Activated CD4-positive, alpha-beta T cell treated with anti-CD3 and anti-CD28 coated beads, Interleukin-2, amount 10 ng/mL, durations not matched to agents 24 days and 14 days (primary cell): Measurements from ENCODE around the gene LIMD2. TPM values are rescaled to one million over a fixed set of nuclear protein-coding genes. Genes with fewer than 3 reads are reported as not detected.

Source experiments
- DNase-seq: peaks from one replicate; pipeline ENCODE4 v3.0.0; 2022
- H3K27ac Mint-ChIP-seq: one replicate; pipeline ENCODE4 v1.8.0; 2022; ENCODE audit warnings: mild to moderate bottlenecking, mixed read lengths
- H3K27me3 Mint-ChIP-seq: one replicate; pipeline ENCODE4 v1.8.0; 2022; ENCODE audit warnings: mixed read lengths
- H3K36me3 Mint-ChIP-seq: one replicate; pipeline ENCODE4 v1.8.0; 2022; ENCODE audit warnings: low read depth, mild to moderate bottlenecking, mixed read lengths
- H3K4me1 Mint-ChIP-seq: one replicate; pipeline ENCODE4 v1.8.0; 2021; ENCODE audit warnings: mixed read lengths
- H3K4me3 Mint-ChIP-seq: one replicate; pipeline ENCODE4 v1.8.0; 2022; ENCODE audit warnings: mild to moderate bottlenecking, moderate library complexity, mixed read lengths
- H3K9me3 Mint-ChIP-seq: one replicate; pipeline ENCODE4 v1.8.0; 2021; ENCODE audit warnings: mixed read lengths
- intact Hi-C: fragments of 100-400 bp; cut with micrococcal nuclease; formaldehyde crosslinking; loops from one replicate; pipeline ENCODE4 v1.15.1; 2023
- total RNA-seq: library from RNA; stranded (reverse); gene quantifications from 2 replicates; pipeline ENCODE4 v1.2.3, GENCODE V29; 2022

The LIMD2 gene
- total RNA-seq, 1 donor from 2014 or later = 202 TPM

- peaks cover 4% of the 10 kb centered on the region for H3K4me1 Mint-ChIP-seq
These were observed 47.8 kb downstream of the LIMD2 start for GRCh38 chr17:63652106-63652505.

GRCh38 chr17:63649813-63650212, 50.1 kb downstream of the LIMD2 start:
- no peak for DNase-seq
- H3K27ac Mint-ChIP-seq = no peak overlapping the region
- H3K4me3 Mint-ChIP-seq = no peak overlapping the region
- intact Hi-C loops = no loop called here
- no peaks in the 10 kb centered on the region for H3K27me3 Mint-ChIP-seq
- H3K9me3 Mint-ChIP-seq = no peaks in the 10 kb centered on the region
- peaks cover 7% of the 10 kb centered on the region for H3K4me1 Mint-ChIP-seq
- H3K36me3 Mint-ChIP-seq = peaks cover 43% of the 10 kb centered on the region

More at GRCh38 chr17:63652106-63652505, 47.8 kb downstream of the LIMD2 start:
- H3K9me3 Mint-ChIP-seq = no peaks in the 10 kb centered on the region
- DNase-seq = no peak
- intact Hi-C loops = no loop called here
- H3K27me3 Mint-ChIP-seq = no peaks in the 10 kb centered on the region
- H3K27ac Mint-ChIP-seq = no peak overlapping the region
- H3K4me3 Mint-ChIP-seq = no peak overlapping the region
- H3K36me3 Mint-ChIP-seq = peaks cover 33% of the 10 kb centered on the region

DNA sequence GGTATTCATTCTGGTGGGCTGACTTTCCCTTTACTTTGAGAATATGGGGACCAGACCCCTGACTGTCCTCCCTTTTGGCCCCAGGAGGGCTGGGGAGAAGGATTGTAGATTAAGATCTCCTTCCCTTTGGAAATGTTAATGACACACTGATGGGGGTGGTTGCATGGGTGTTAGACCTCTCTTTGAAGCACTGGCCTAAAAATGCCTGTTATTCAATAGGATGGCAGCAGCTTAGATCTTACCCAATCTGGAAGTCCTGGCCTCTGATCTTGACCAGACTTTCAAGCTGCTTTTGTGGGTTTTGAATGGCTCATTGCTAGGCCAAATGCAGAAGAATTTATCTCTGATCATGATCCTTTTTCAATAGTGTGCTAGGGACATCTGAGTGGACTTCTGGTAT, 52.0 kb downstream of the LIMD2 start:
- intact Hi-C loops = no loop called here

DNA sequence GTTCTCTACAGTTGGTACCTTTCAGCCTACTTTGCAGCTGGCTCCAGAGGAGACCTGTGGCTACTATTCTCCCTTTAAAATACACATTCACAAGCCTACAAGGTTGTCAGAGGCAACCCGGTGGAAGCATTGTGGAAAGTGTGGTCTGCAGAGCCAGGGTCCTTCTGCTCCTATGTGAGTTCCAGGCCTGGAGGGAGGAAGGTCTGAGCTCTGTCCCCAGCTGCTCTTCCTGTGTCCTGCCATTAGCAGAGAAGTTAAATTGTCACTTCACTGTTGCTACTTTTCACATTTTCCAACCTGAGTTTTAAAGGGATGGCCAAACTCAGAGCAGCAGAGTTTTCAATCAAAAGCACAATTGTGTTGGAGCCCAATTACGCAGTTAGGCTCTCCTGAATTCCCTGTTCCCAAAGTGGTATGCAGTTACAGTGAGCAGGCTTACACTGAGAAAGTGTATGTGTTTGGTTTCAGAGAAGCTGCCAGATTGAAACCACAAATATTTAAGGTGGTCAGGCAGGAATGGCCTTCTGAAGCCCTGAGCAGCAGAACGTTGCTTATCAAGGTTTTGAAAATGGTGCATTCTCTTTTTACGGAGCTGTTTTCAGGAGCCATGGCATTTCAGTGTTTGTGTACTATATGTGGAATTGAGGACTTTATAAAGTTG, 52.7 kb downstream of the LIMD2 start:
- no peak overlapping the region for H3K27ac Mint-ChIP-seq
- no peaks in the 10 kb centered on the region for H3K9me3 Mint-ChIP-seq
- H3K4me1 Mint-ChIP-seq = peaks cover 7% of the 10 kb centered on the region
- H3K36me3 Mint-ChIP-seq = peaks cover 35% of the 10 kb centered on the region
- no peak for DNase-seq
- H3K27me3 Mint-ChIP-seq = no peaks in the 10 kb centered on the region
- H3K4me3 Mint-ChIP-seq = no peak overlapping the region
- intact Hi-C loops = no loop called here

More for the DNA sequence above, 52.0 kb downstream of the LIMD2 start:
- no peak for DNase-seq
- Mint-ChIP-seq H3K9me3 (no peaks in the 10 kb centered on the region), H3K27me3 (no peaks in the 10 kb centered on the region), H3K27ac (no peak overlapping the region), H3K36me3 (peaks cover 37% of the 10 kb centered on the region), H3K4me3 (no peak overlapping the region), H3K4me1 (peaks cover 7% of the 10 kb centered on the region)

GRCh38 chr17:63646488-63646806, 53.5 kb downstream of the LIMD2 start:
- no peak overlapping the region for H3K27ac Mint-ChIP-seq
- no peak overlapping the region for H3K4me3 Mint-ChIP-seq
- intact Hi-C loops = no loop called here
- peaks cover 32% of the 10 kb centered on the region for H3K36me3 Mint-ChIP-seq
- no peaks in the 10 kb centered on the region for H3K27me3 Mint-ChIP-seq
- H3K4me1 Mint-ChIP-seq = peaks cover 7% of the 10 kb centered on the region
- no peaks in the 10 kb centered on the region for H3K9me3 Mint-ChIP-seq
- no peak for DNase-seq

Other genes starting within 250 kb of the LIMD2 start
- 0.26 TPM in 1 of 2 replicates, not detected in the other for gene ACE, start 223.1 kb downstream of the LIMD2 start, total RNA-seq
- gene KCNH6, start 176.8 kb downstream of the LIMD2 start, total RNA-seq = not detected in 2 replicates
- 113 and 115 TPM in 2 replicates for gene DCAF7, start 149.6 kb downstream of the LIMD2 start, total RNA-seq
- gene TACO1, start 99.2 kb downstream of the LIMD2 start, total RNA-seq = 27.4 and 27.9 TPM in 2 replicates
- 26.2 and 26.7 TPM in 2 replicates for gene MAP3K3, start 77.7 kb downstream of the LIMD2 start, total RNA-seq
- gene STRADA, start 41.7 kb upstream of the LIMD2 start, total RNA-seq = 50.4 and 54.6 TPM in 2 replicates
- 81.8 and 82.9 TPM in 2 replicates for gene CCDC47, start 73.5 kb upstream of the LIMD2 start, total RNA-seq
- gene DDX42, start 74.0 kb upstream of the LIMD2 start, total RNA-seq = 145 and 146 TPM in 2 replicates
- 189 and 199 TPM in 2 replicates for gene PSMC5, start 127.3 kb upstream of the LIMD2 start, total RNA-seq
- 99.6 and 100 TPM in 2 replicates for gene FTSJ3, start 127.5 kb upstream of the LIMD2 start, total RNA-seq
- gene SMARCD2, start 142.6 kb upstream of the LIMD2 start, total RNA-seq = 120 and 121 TPM in 2 replicates
- not detected in 2 replicates for gene CSH2, start 173.6 kb upstream of the LIMD2 start, total RNA-seq
- gene GH2, start 181.8 kb upstream of the LIMD2 start, total RNA-seq = not detected in 2 replicates
- not detected in 2 replicates for gene CSH1, start 196.4 kb upstream of the LIMD2 start, total RNA-seq
- not detected in 2 replicates for gene CSHL1, start 211.1 kb upstream of the LIMD2 start, total RNA-seq
- gene GH1, start 218.7 kb upstream of the LIMD2 start, total RNA-seq = not detected in 2 replicates
- gene CD79B, start 232.2 kb upstream of the LIMD2 start, total RNA-seq = 24.4 and 29.2 TPM in 2 replicates